H1 (cell line): ENCODE results near the gene RELA.

ENCODE experiments used
- ATF2 ChIP-seq: IDR thresholded peaks from 2 replicates; pipeline ENCODE4 v1.6.1; 2012; ENCODE audit warnings: low read length, inconsistent platforms
- EGR1 ChIP-seq: IDR thresholded peaks from 2 replicates; pipeline ENCODE4 v1.6.1; 2011; ENCODE audit warnings: low read depth, low read length, borderline replicate concordance
- EP300 ChIP-seq, 2 experiments: IDR thresholded peaks; 1 replicate in 1 of 2; 2 replicates in 1 of 2; pipeline ENCODE4 v1.6.1; 2011 to 2012; ENCODE audit warnings: low read depth in 2 of 2, low read length in 2 of 2, mild to moderate bottlenecking in 2 of 2, borderline replicate concordance in 1 of 2, inconsistent platforms in 1 of 2, moderate library complexity in 1 of 2
- FOSL1 ChIP-seq: IDR thresholded peaks from 2 replicates; pipeline ENCODE4 v1.6.1; 2011; ENCODE audit warnings: mild to moderate bottlenecking, low read depth, low read length, moderate library complexity; ENCODE audit not compliant: insufficient read depth
- HDAC6 ChIP-seq: IDR thresholded peaks from one replicate; pipeline ENCODE4 v1.7.1; 2012; ENCODE audit warnings: low read depth, mild to moderate bottlenecking, inconsistent platforms, low read length, moderate library complexity
- MAFK ChIP-seq: IDR thresholded peaks from 2 replicates; pipeline ENCODE4 v1.6.1; 2012; ENCODE audit warnings: low read depth, mild to moderate bottlenecking, improper control_type of control experiment, low read length
- MAX ChIP-seq: IDR thresholded peaks from 2 replicates; pipeline ENCODE4 v1.6.1; 2012; ENCODE audit warnings: inconsistent platforms
- POLR2A ChIP-seq, 2 experiments: IDR thresholded peaks; 1 replicate in 1 of 2; 2 replicates in 1 of 2; pipeline ENCODE4 v1.6.1; 2011; ENCODE audit warnings: low read depth in 2 of 2, low read length in 2 of 2, mild to moderate bottlenecking in 2 of 2; ENCODE audit errors: control extremely low read depth in 1 of 2
- POLR2AphosphoS5 ChIP-seq: IDR thresholded peaks from 2 replicates; pipeline ENCODE4 v1.6.1; 2011; ENCODE audit warnings: low read depth, low read length
- RXRA ChIP-seq: IDR thresholded peaks from 2 replicates; pipeline ENCODE4 v1.6.1; 2011; ENCODE audit warnings: low read depth, mild to moderate bottlenecking, low read length, moderate library complexity; ENCODE audit not compliant: insufficient read depth
- TF ChIP-seq, protein P1 (sequence below), 3 experiments: IDR thresholded peaks; 1 replicate in 2 of 3; 2 replicates in 1 of 3; pipeline versions ENCODE4 v1.5.1 to v1.6.1; 2011; ENCODE audit warnings: low read length in 3 of 3, mild to moderate bottlenecking in 3 of 3, inconsistent platforms in 2 of 3, low read depth in 1 of 3, moderate library complexity in 1 of 3; ENCODE audit not compliant: insufficient read depth in 1 of 3; ENCODE audit errors: control extremely low read depth in 1 of 3
- TF ChIP-seq, protein P2 (sequence below): IDR thresholded peaks from 2 replicates; pipeline ENCODE4 v1.6.1; 2011; ENCODE audit warnings: low read depth, mild to moderate bottlenecking, low read length; ENCODE audit not compliant: insufficient read depth
- TF ChIP-seq, protein P3 (sequence below): IDR thresholded peaks from 2 replicates; pipeline ENCODE4 v1.6.1; 2011; ENCODE audit warnings: low read length, improper control_type of control experiment

- no peak for TF ChIP-seq EGR1
- no peak for TF ChIP-seq FOSL1
- TF ChIP-seq EP300 (IDR thresholded peaks at IDR 0.05; ENCODE audit: borderline replicate concordance in 1 of 2, low read depth in 2 of 2, low read length in 2 of 2), result no peak
- TF ChIP-seq, protein P1, sequence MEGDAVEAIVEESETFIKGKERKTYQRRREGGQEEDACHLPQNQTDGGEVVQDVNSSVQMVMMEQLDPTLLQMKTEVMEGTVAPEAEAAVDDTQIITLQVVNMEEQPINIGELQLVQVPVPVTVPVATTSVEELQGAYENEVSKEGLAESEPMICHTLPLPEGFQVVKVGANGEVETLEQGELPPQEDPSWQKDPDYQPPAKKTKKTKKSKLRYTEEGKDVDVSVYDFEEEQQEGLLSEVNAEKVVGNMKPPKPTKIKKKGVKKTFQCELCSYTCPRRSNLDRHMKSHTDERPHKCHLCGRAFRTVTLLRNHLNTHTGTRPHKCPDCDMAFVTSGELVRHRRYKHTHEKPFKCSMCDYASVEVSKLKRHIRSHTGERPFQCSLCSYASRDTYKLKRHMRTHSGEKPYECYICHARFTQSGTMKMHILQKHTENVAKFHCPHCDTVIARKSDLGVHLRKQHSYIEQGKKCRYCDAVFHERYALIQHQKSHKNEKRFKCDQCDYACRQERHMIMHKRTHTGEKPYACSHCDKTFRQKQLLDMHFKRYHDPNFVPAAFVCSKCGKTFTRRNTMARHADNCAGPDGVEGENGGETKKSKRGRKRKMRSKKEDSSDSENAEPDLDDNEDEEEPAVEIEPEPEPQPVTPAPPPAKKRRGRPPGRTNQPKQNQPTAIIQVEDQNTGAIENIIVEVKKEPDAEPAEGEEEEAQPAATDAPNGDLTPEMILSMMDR (IDR thresholded peaks at IDR 0.05; ENCODE audit: control extremely low read depth in 1 of 3, insufficient read depth in 1 of 3, low read depth in 1 of 3, low read length in 3 of 3), result no peak
- TF ChIP-seq POLR2A (IDR thresholded peaks at IDR 0.05; ENCODE audit: control extremely low read depth in 1 of 2, low read depth in 2 of 2, low read length in 2 of 2), result no peak
- TF ChIP-seq HDAC6, result no peak
- TF ChIP-seq, protein P2, sequence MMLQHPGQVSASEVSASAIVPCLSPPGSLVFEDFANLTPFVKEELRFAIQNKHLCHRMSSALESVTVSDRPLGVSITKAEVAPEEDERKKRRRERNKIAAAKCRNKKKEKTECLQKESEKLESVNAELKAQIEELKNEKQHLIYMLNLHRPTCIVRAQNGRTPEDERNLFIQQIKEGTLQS, result no peak
- TF ChIP-seq POLR2AphosphoS5, result no peak
- TF ChIP-seq, protein P3, sequence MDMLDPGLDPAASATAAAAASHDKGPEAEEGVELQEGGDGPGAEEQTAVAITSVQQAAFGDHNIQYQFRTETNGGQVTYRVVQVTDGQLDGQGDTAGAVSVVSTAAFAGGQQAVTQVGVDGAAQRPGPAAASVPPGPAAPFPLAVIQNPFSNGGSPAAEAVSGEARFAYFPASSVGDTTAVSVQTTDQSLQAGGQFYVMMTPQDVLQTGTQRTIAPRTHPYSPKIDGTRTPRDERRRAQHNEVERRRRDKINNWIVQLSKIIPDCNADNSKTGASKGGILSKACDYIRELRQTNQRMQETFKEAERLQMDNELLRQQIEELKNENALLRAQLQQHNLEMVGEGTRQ, result no peak
- TF ChIP-seq MAX, result no peak
- TF ChIP-seq MAFK, result no peak
- no peak for TF ChIP-seq RXRA
- TF ChIP-seq ATF2, result no peak
These were observed 45.4 kb downstream of the RELA start for GRCh38 chr11:65617136-65617850.
